IPS DF 4.7 (cell line): ENCODE results near the gene INTS14.

Source experiments
- DNase-seq: peaks from one replicate; pipeline ENCODE4 v3.0.0-alpha.2; 2013; ENCODE audit warnings: low spot score; ENCODE audit errors: extremely low read depth

The INTS14 gene

GRCh38 chr15:65532738-65533051 is 78.2 kb downstream of the INTS14 start:
- DNase-seq, result no peak

DNA sequence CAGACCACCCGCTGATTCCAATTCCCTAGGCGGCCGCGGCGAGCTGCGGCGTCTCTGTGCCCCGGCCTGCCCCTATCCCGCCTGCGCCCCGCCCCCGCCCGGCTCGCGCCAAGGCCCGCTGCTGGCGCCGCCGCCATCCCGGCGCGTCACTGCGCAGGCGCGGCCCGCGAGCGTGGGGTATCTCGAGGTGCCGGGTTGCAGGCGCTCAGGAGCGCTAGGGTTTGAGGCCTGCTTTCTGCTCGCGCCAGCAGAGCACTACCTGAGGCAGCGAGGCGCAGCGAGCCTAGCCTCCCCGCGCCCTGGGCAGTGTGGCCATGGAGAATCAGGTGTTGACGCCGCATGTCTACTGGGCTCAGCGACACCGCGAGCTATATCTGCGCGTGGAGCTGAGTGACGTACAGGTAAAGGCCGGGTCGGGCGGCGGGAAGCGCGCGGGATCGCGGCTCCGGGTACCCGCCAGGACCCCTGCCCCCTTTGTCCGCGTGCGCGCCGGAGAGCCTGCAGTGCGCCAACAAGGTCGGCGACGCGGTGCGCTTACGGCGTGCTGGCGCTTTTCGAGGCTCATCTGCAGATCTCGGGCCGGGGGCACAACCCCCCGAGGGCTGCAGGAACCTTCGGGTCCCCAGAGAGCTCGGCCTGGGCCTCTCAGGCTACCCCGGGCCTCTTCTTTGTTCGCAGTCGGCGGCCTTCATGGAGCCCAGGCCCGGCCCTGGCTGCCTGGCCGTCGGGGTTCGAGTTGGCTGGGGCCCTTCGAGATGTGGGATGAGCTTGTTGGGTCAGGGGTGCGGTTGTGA is 80.4 kb downstream of the INTS14 start, which contains the start of gene HACD3:
Gene HACD3 (plus strand): TSS at position 146 of the 794 bp plus-strand sequence. CDS start 169 bp downstream, at position 315.
- DNase-seq, result peak; percentile 36

DNA sequence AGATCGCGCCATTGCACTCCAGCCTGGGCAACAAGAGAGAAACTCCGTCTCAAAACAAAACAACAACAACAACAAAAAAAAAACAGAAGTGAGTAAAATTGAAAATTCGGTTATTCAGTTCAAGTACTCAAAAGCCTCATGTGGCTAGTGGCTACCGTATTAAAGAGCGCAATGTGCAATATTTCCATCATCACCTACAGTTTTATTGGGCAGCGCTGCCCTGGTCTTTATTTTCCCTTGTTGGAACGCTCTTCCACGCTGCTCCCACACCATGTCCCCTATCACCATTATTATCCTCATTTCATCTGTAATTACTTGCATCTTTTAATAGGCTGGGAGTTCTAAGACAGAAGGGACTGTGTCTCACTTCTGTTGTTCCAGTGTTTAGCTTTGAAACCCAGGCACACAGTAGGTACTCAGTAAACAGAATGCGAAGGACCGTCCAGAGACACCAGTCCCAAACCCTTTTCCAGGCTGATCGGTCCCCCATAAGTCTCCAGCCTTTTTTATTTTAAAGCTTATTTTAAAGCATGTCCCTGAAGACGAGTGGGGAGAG is 81.1 kb downstream of the INTS14 start:
- no peak for DNase-seq
